OCI-LY3 (cell line): Measurements from ENCODE around the gene HIF3A.
"Not testable (repeated sequence)": the region's sequence is repeated elsewhere in the genome, so short reads cannot be mapped to it uniquely, and the experiment has no call there.

Source experiments
- EZH2phosphoT487 ChIP-seq: fragments of 200-600 bp; shearing (Covaris generic); IDR thresholded peaks from 2 replicates; pipeline ENCODE4 v1.6.1; 2018; ENCODE audit warnings: antibody characterized with exemption, mixed run types, low read depth
- TF ChIP-seq, protein P1 (sequence below): fragments of 200-600, 300-600 bp; sonication (generic); IDR thresholded peaks from 2 replicates; pipeline ENCODE4 v1.5.1; 2014; ENCODE audit warnings: antibody characterized with exemption, low read length, low read depth

DNA sequence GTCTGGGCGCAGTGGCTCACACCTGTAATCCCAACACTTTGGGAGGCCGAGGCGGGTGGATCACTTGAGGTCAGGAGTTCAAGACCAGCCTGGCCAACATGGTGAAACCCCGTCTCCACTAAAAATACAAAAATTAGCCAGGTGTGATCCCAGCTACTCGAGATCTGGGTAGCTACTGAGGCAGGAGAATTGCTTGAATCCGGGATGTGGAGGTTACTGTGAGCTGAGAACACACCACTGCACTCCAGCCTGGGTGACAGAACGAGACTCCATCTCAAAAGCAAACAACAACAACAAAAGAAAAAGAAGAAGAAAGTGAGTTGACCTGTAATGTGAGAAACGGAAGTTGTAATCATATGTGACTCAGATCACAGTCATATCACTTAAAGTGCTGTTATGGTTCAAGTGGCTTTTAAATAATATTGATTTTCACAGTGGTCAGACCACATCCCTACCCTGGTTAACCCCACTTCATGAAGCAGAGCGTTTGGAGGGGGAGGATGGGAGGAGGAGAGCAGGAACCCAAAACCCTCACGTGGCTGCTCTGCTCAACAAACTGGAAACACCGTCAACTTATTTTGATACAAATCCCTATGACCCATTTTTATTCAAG, 34.1 kb upstream of the HIF3A start:
- TF ChIP-seq, protein P1, sequence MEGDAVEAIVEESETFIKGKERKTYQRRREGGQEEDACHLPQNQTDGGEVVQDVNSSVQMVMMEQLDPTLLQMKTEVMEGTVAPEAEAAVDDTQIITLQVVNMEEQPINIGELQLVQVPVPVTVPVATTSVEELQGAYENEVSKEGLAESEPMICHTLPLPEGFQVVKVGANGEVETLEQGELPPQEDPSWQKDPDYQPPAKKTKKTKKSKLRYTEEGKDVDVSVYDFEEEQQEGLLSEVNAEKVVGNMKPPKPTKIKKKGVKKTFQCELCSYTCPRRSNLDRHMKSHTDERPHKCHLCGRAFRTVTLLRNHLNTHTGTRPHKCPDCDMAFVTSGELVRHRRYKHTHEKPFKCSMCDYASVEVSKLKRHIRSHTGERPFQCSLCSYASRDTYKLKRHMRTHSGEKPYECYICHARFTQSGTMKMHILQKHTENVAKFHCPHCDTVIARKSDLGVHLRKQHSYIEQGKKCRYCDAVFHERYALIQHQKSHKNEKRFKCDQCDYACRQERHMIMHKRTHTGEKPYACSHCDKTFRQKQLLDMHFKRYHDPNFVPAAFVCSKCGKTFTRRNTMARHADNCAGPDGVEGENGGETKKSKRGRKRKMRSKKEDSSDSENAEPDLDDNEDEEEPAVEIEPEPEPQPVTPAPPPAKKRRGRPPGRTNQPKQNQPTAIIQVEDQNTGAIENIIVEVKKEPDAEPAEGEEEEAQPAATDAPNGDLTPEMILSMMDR: not testable (repeated sequence)
- TF ChIP-seq EZH2phosphoT487: peak; percentile 91; the same call in 1 of the 2 replicates
